HG02759 (cell line): ENCODE data around the gene MINAR2.
A peak's percentile ranks its signal among the peaks of the same experiment; 100 is the strongest.

ENCODE experiments used
- ATAC-seq: cut with Tn5 transposase; IDR thresholded peaks from one replicate; pipeline ENCODE4 v1.9.1; 2021; ENCODE audit warnings: mild to moderate bottlenecking, moderate library complexity; ENCODE audit not compliant: unreplicated experiment

Gene MINAR2

GRCh38 chr5:129747572-129748407, at the start of gene MINAR2:
Gene MINAR2, plus strand, starts transcription at chr5:129748094. Its CDS starts 97 bp downstream, at chr5:129748191.
- no peak for ATAC-seq

GRCh38 chr5:129698661-129699060, 49.2 kb upstream of the MINAR2 start:
- ATAC-seq: no peak

GRCh38 chr5:129716235-129716634, 31.7 kb upstream of the MINAR2 start:
- no peak for ATAC-seq

- no peak for ATAC-seq
These were observed 31.2 kb upstream of the MINAR2 start for GRCh38 chr5:129716651-129717050.

GRCh38 chr5:129717751-129718310, 30.1 kb upstream of the MINAR2 start:
- no peak for ATAC-seq

- ATAC-seq: no peak
These were observed 29.3 kb upstream of the MINAR2 start for GRCh38 chr5:129718471-129719090.

GRCh38 chr5:129724222-129724621, 23.7 kb upstream of the MINAR2 start:
- no peak for ATAC-seq

GRCh38 chr5:129724647-129725046, 23.2 kb upstream of the MINAR2 start:
- no peak for ATAC-seq

GRCh38 chr5:129739773-129740172, 8.1 kb upstream of the MINAR2 start:
- no peak for ATAC-seq

- ATAC-seq: no peak
These were observed 4.2 kb upstream of the MINAR2 start for GRCh38 chr5:129743541-129744187.

- ATAC-seq: no peak
These were observed 1.9 kb upstream of the MINAR2 start for GRCh38 chr5:129745997-129746396.

GRCh38 chr5:129746876-129747275, 1.0 kb upstream of the MINAR2 start:
- no peak for ATAC-seq

GRCh38 chr5:129748913-129749880, 1.3 kb downstream of the MINAR2 start:
- ATAC-seq: no peak

- ATAC-seq: no peak
These were observed 12.9 kb downstream of the MINAR2 start for GRCh38 chr5:129760636-129761325.

- ATAC-seq: no peak
These were observed 15.8 kb downstream of the MINAR2 start for GRCh38 chr5:129763651-129764050.

- no peak for ATAC-seq
These were observed 18.9 kb downstream of the MINAR2 start for GRCh38 chr5:129766798-129767197.

GRCh38 chr5:129767927-129768380, 20.1 kb downstream of the MINAR2 start:
- ATAC-seq: peak; percentile 89

GRCh38 chr5:129768735-129769134, 20.8 kb downstream of the MINAR2 start:
- no peak for ATAC-seq

GRCh38 chr5:129770024-129770820, 22.3 kb downstream of the MINAR2 start:
- no peak for ATAC-seq
